Measurements from ENCODE around the gene CUTA.

CUTA gene

GRCh38 chr6:33420491-33421343, 2.8 kb upstream of the CUTA start:
- peak; percentile 18 for DNase-seq

GRCh38 chr6:33419580-33420490, 1.9 kb upstream of the CUTA start, which contains the start of gene SYNGAP1:
Gene SYNGAP1, plus strand, starts transcription at chr6:33420065. Its CDS starts 200 bp downstream, at chr6:33420265.
- peak; percentile 50 for DNase-seq

GRCh38 chr6:33418690-33419291, 884 bp upstream of the CUTA start:
- no peak for DNase-seq

- DNase-seq = peak; percentile 95
Measured at GRCh38 chr6:33417128-33417902, 592 bp downstream of the CUTA start.

GRCh38 chr6:33416386-33417127, 1.4 kb downstream of the CUTA start:
- DNase-seq = peak; percentile 25

GRCh38 chr6:33415831-33416230, 2.1 kb downstream of the CUTA start:
- DNase-seq = no peak

GRCh38 chr6:33414592-33415271, 3.2 kb downstream of the CUTA start:
- no peak for DNase-seq

- DNase-seq = no peak
Measured at GRCh38 chr6:33413241-33414120, 4.4 kb downstream of the CUTA start.

- DNase-seq = no peak
Measured at GRCh38 chr6:33412140-33413009, 5.5 kb downstream of the CUTA start.

GRCh38 chr6:33411632-33412005, 6.3 kb downstream of the CUTA start:
- no peak for DNase-seq

- DNase-seq = peak; percentile 74
Measured at GRCh38 chr6:33410711-33411631, 6.9 kb downstream of the CUTA start, which contains the start of gene PHF1. Gene PHF1, plus strand, starts transcription at chr6:33411014. Its CDS starts 1,250 bp downstream, at chr6:33412264.

- peak; percentile 98 for DNase-seq
Measured at GRCh38 chr6:33410050-33410710, 7.7 kb downstream of the CUTA start.

GRCh38 chr6:33407132-33407718, 10.7 kb downstream of the CUTA start:
- DNase-seq = peak; percentile 48

- DNase-seq = no peak
Measured at GRCh38 chr6:33406126-33406525, 11.8 kb downstream of the CUTA start.

- no peak for DNase-seq
Measured at GRCh38 chr6:33405386-33405940, 12.4 kb downstream of the CUTA start.

GRCh38 chr6:33404884-33405283, 13.0 kb downstream of the CUTA start:
- no peak for DNase-seq

All from HCEC 1CT (cell line).